H9 (cell line): ENCODE results near the gene RARA. TPM values are rescaled to one million over a fixed set of nuclear protein-coding genes. Genes with fewer than 3 reads are reported as not detected.

ENCODE experiments used
- DNase-seq: peaks from one replicate; pipeline ENCODE4 v3.0.0-alpha.2; 2017
- H2AFZ ChIP-seq: one replicate; pipeline ENCODE4 v1.6.1; 2013; ENCODE audit warnings: mild to moderate bottlenecking, low read length, control low read depth, moderate library complexity
- H2AK5ac ChIP-seq: 2 replicates; pipeline ENCODE4 v1.6.1; 2013; ENCODE audit warnings: low read length, control low read depth, mixed read lengths; ENCODE audit not compliant: insufficient read length
- H2BK120ac ChIP-seq: one replicate; pipeline ENCODE4 v1.6.1; 2013; ENCODE audit warnings: low read depth, mild to moderate bottlenecking, low read length, control low read depth, inconsistent platforms; ENCODE audit not compliant: poor library complexity, severe bottlenecking
- H2BK12ac ChIP-seq: 2 replicates; pipeline ENCODE4 v1.6.1; 2013; ENCODE audit warnings: low read length, control low read depth, mixed read lengths, low read depth; ENCODE audit not compliant: insufficient read length
- H2BK15ac ChIP-seq: 2 replicates; pipeline ENCODE4 v1.6.1; 2013; ENCODE audit warnings: low read depth, low read length, control low read depth
- H2BK20ac ChIP-seq: one replicate; pipeline ENCODE4 v1.6.1; 2013; ENCODE audit warnings: low read depth, mild to moderate bottlenecking, low read length, control low read depth, inconsistent platforms; ENCODE audit not compliant: poor library complexity, severe bottlenecking
- H2BK5ac ChIP-seq: 2 replicates; pipeline ENCODE4 v1.6.1; 2013; ENCODE audit warnings: low read length, control low read depth, mixed read lengths; ENCODE audit not compliant: insufficient read length
- H3K14ac ChIP-seq: 2 replicates; pipeline ENCODE4 v1.6.1; 2013; ENCODE audit warnings: low read length, control low read depth; ENCODE audit not compliant: insufficient read depth
- H3K18ac ChIP-seq: 2 replicates; pipeline ENCODE4 v1.6.1; 2013; ENCODE audit warnings: low read depth, mild to moderate bottlenecking, mixed read lengths, low read length, control low read depth; ENCODE audit not compliant: insufficient read length
- H3K23ac ChIP-seq: 2 replicates; pipeline ENCODE4 v1.6.1; 2013; ENCODE audit warnings: low read length, control low read depth, mixed read lengths, low read depth; ENCODE audit not compliant: insufficient read length
- H3K23me2 ChIP-seq: 2 replicates; pipeline ENCODE4 v1.6.1; 2013; ENCODE audit warnings: low read depth, mild to moderate bottlenecking, mixed read lengths, low read length, control low read depth; ENCODE audit not compliant: insufficient read length, poor library complexity, severe bottlenecking
- H3K27ac ChIP-seq: 2 replicates; pipeline ENCODE4 v1.5.1; 2013; ENCODE audit warnings: low read length, control low read depth, mixed read lengths, low read depth; ENCODE audit not compliant: insufficient read length
- H3K27me3 ChIP-seq: 2 replicates; pipeline ENCODE4 v1.6.1; 2013; ENCODE audit warnings: low read length, control low read depth, inconsistent platforms; ENCODE audit not compliant: insufficient read depth
- H3K4ac ChIP-seq: 2 replicates; pipeline ENCODE4 v1.6.1; 2013; ENCODE audit warnings: low read depth, mild to moderate bottlenecking, control low read depth, inconsistent platforms, low read length, moderate library complexity
- H3K4me1 ChIP-seq: 2 replicates; pipeline ENCODE4 v1.6.1; 2013; ENCODE audit warnings: low read length, control low read depth, inconsistent platforms; ENCODE audit not compliant: insufficient read depth
- H3K4me2 ChIP-seq: 2 replicates; pipeline ENCODE4 v1.6.1; 2013; ENCODE audit warnings: low read length, control low read depth, mixed read lengths; ENCODE audit not compliant: insufficient read length, insufficient read depth
- H3K56ac ChIP-seq: 2 replicates; pipeline ENCODE4 v1.6.1; 2013; ENCODE audit warnings: low read depth, mild to moderate bottlenecking, mixed read lengths, low read length, control low read depth; ENCODE audit not compliant: insufficient read length
- H3K79me1 ChIP-seq: 2 replicates; pipeline ENCODE4 v1.6.1; 2013; ENCODE audit warnings: low read depth, mild to moderate bottlenecking, moderate library complexity, low read length, control low read depth, inconsistent platforms; ENCODE audit not compliant: insufficient read depth, poor library complexity, severe bottlenecking
- H3K79me2 ChIP-seq: 2 replicates; pipeline ENCODE4 v1.6.1; 2013; ENCODE audit warnings: low read length, control low read depth, inconsistent platforms; ENCODE audit not compliant: insufficient read depth
- H3K9ac ChIP-seq: 2 replicates; pipeline ENCODE4 v1.6.1; 2013; ENCODE audit warnings: low read length, control low read depth, mixed read lengths; ENCODE audit not compliant: insufficient read length; ENCODE audit errors: extremely low read depth
- H3K9me3 ChIP-seq: one replicate; pipeline ENCODE4 v1.6.1; 2013; ENCODE audit warnings: low read depth, low read length, inconsistent platforms; ENCODE audit not compliant: control insufficient read depth
- H3T11ph ChIP-seq: one replicate; pipeline ENCODE4 v1.6.1; 2013; ENCODE audit warnings: mild to moderate bottlenecking, low read length, control low read depth, inconsistent platforms
- H4K20me1 ChIP-seq: one replicate; pipeline ENCODE4 v1.6.1; 2013; ENCODE audit not compliant: control insufficient read depth, insufficient read length, insufficient read depth
- H4K5ac ChIP-seq: 2 replicates; pipeline ENCODE4 v1.6.1; 2013; ENCODE audit warnings: low read depth, mild to moderate bottlenecking, mixed read lengths, low read length, control low read depth; ENCODE audit not compliant: insufficient read length
- H4K8ac ChIP-seq: replicated peaks from 2 replicates; pipeline ENCODE4 v1.6.1; 2013; ENCODE audit warnings: low read length, control low read depth, mixed read lengths, low read depth; ENCODE audit not compliant: insufficient read length
- H4K91ac ChIP-seq: 2 replicates; pipeline ENCODE4 v1.6.1; 2013; ENCODE audit warnings: low read depth, mild to moderate bottlenecking, moderate library complexity, mixed read lengths, low read length, control low read depth; ENCODE audit not compliant: insufficient read length
- H3K27ac Mint-ChIP-seq, 3 experiments: 2 replicates in 2 of 3; 3 replicates in 1 of 3; pipeline ENCODE4 v1.8.0; 2020 to 2021; ENCODE audit warnings: mixed read lengths in 3 of 3, mild to moderate bottlenecking in 1 of 3, moderate library complexity in 1 of 3
- H3K27me3 Mint-ChIP-seq: 2 replicates; pipeline ENCODE4 v1.8.0; 2021; ENCODE audit warnings: low read depth, mild to moderate bottlenecking, moderate library complexity, mixed read lengths
- H3K36me3 Mint-ChIP-seq, 3 experiments: 2 replicates in 2 of 3; 3 replicates in 1 of 3; pipeline ENCODE4 v1.8.0; 2020 to 2021; ENCODE audit warnings: low read depth in 3 of 3, mixed read lengths in 3 of 3; ENCODE audit not compliant: insufficient read depth in 1 of 3
- H3K4me1 Mint-ChIP-seq, 2 experiments: 2 replicates each; pipeline ENCODE4 v1.8.0; 2020; ENCODE audit warnings: mixed read lengths in 2 of 2
- H3K4me3 Mint-ChIP-seq, 2 experiments: 2 replicates in 1 of 2; 3 replicates in 1 of 2; pipeline ENCODE4 v1.8.0; 2020 to 2021; ENCODE audit warnings: mild to moderate bottlenecking in 2 of 2, mixed read lengths in 2 of 2, moderate library complexity in 1 of 2
- H3K9me3 Mint-ChIP-seq, 2 experiments: 2 replicates in 1 of 2; 3 replicates in 1 of 2; pipeline ENCODE4 v1.8.0; 2020; ENCODE audit warnings: mild to moderate bottlenecking in 2 of 2, mixed read lengths in 2 of 2, moderate library complexity in 1 of 2
- CTCF ChIP-seq: fragments of 200-600 bp; sonication (generic); conservative IDR thresholded peaks from 3 replicates; pipeline ENCODE4 v1.8.0; 2021; ENCODE audit warnings: antibody characterized with exemption, mild to moderate bottlenecking
- WGBS: extraction: QIAGEN DNeasy Blood & Tissue Kit; methylation state at CpG from one replicate; pipeline ENCODE4 v1.1.7; 2013; ENCODE audit warnings: missing lambda C conversion rate, low lambda C conversion rate, mixed read lengths; ENCODE audit not compliant: insufficient read length; ENCODE audit errors: extremely low coverage; 5-methylcytosine and 5-hydroxymethylcytosine counted together
- total RNA-seq: library from RNA; stranded (reverse); gene quantifications from 2 replicates; pipeline ENCODE4 v1.2.1, GENCODE V29; 2021

The RARA gene
- total RNA-seq, 1 experiment from 2014 or later = 17.6 TPM

GRCh38 chr17:40290629-40291280, 18.2 kb upstream of the RARA start:
- peaks cover 16% of the 10 kb centered on the region; the same call in 1 of the 2 replicates for H3K79me2 ChIP-seq
- H4K91ac ChIP-seq = no peak overlapping the region
- H3K23ac ChIP-seq = no peak overlapping the region
- no peak overlapping the region for H3K9ac ChIP-seq
- H2BK15ac ChIP-seq = no peak overlapping the region
- no peaks in the 10 kb centered on the region for H3K9me3 ChIP-seq
- Mint-ChIP-seq H3K9me3 (peaks cover 3 to 6% of the 10 kb centered on the region in 2 experiments; a peak in 4 of 5 replicates), H3K27me3 (no peaks in the 10 kb centered on the region; the same call in 1 of the 2 replicates), H3K4me3 (no peak overlapping the region; a peak in 1 of 5 replicates), H3K36me3 (peaks cover 44 to 72% (median 60%) of the 10 kb centered on the region in 3 experiments), H3K27ac (peak overlapping the region in 2 of 3 experiments; percentile 72 to 82; a peak in 3 of 7 replicates), H3K4me1 (peaks cover 41 to 50% of the 10 kb centered on the region in 2 experiments)
- peaks cover 2% of the 10 kb centered on the region; the same call in 1 of the 2 replicates for H3K4me1 ChIP-seq
- TF ChIP-seq CTCF = peak; percentile 68
- no peak overlapping the region for H4K8ac ChIP-seq
- H3K18ac ChIP-seq = no peak overlapping the region
- H2BK12ac ChIP-seq = no peak overlapping the region
- H2BK5ac ChIP-seq = no peak overlapping the region
- H2BK120ac ChIP-seq = no peak overlapping the region
- no peak overlapping the region for H3K14ac ChIP-seq
- H2BK20ac ChIP-seq = no peak overlapping the region
- H4K20me1 ChIP-seq = no peaks in the 10 kb centered on the region
- no peak overlapping the region for H3T11ph ChIP-seq
- no CpG with 5 or more reads among the region's 4 CpGs for WGBS
- no peak overlapping the region for H4K5ac ChIP-seq
- no peak overlapping the region for H3K4me2 ChIP-seq
- H3K23me2 ChIP-seq = no peaks in the 10 kb centered on the region
- no peak overlapping the region for H2AK5ac ChIP-seq
- no peak overlapping the region for H3K27ac ChIP-seq
- H3K4ac ChIP-seq = no peak overlapping the region
- no peaks in the 10 kb centered on the region for H3K27me3 ChIP-seq
- H3K79me1 ChIP-seq = peaks cover 3% of the 10 kb centered on the region
- H2AFZ ChIP-seq = no peak overlapping the region
- no peak overlapping the region for H3K56ac ChIP-seq
- no peak for DNase-seq
